Cardiac septum (tissue), 1 donor: ENCODE results near the gene GRB2. TPM values are rescaled to one million over a fixed set of nuclear protein-coding genes. Genes with fewer than 3 reads are reported as not detected.

Experiments
- DNase-seq: peaks from one replicate; pipeline ENCODE4 v3.0.0-alpha.2; 2020; ENCODE audit warnings: low spot score
- intact Hi-C: fragments of 100-400 bp; cut with DNase I; formaldehyde crosslinking; loops from one replicate; pipeline ENCODE4 v1.14.0; 2022
- total RNA-seq: library from RNA; stranded (reverse); fragmentation: NEBNext Ultra II Directional; extraction: Animal tissue kit (Norgen Biotek cat#: 25700); gene quantifications from one replicate; pipeline ENCODE4 v1.2.1, GENCODE V29; 2021
- donor health status: DM: no; HTN: no; CAD: no.

GRB2 gene
- total RNA-seq, 1 donor from 2014 or later = 57.1 TPM

DNA sequence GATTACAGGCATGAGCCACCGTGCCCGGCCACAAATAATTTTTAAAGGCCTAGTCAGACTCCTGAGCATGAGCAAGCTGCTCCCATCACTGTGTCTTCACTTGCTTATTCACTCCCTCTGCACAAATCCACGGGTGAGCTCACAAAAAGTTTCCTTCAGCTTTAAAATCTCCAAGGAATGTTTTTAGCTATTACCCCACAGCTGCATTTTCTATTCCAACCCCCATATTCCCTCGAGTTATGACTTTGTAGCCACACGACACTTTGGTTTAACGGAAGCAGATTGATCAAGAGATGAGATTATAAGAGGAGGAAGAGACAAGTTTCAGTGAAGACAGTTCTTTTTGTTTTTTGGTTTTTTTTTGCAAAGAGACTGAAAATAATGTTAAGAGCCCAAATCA is 67.1 kb downstream of the GRB2 start:
- intact Hi-C loops = no loop called here
- DNase-seq = no peak

DNA sequence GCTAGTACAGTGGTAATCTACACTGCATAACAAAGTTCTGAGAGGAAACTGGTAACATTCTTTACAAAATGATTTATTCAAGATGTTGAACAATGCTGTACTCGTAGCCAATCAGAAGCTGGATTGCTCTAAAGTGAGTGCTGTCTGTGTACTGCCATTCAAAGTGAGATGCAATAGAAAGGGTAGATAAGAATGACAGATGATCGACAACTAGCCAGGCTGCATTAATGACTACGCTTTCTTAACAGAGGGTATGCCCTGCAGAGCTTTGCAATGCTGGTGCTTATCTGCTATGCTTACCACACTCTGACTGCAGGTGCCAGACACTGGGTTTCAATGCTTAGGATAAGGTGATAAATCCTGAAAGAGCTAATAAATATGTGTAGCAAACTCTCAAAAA is 70.2 kb downstream of the GRB2 start:
- no peak for DNase-seq
- intact Hi-C loops = no loop called here

DNA sequence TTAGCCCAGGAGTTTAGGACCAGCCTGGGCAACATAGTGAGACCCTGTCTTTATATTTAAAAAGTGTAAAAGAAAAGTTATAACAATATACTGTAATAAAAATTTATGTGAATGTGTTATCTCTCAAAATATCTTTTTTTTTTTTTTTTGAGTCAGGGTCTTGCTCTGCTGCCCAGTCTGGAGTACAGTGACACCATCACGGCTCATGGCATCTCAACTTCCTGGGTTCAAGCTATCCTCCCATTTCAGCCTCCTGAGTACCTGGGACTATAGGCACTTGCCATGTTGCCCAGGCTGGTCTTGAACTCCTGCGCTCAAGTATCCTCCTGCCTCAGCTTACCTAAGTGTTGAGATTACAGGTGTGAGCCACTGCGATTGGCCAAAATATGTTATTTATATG is 70.8 kb downstream of the GRB2 start:
- intact Hi-C loops = no loop called here
- no peak for DNase-seq

DNA sequence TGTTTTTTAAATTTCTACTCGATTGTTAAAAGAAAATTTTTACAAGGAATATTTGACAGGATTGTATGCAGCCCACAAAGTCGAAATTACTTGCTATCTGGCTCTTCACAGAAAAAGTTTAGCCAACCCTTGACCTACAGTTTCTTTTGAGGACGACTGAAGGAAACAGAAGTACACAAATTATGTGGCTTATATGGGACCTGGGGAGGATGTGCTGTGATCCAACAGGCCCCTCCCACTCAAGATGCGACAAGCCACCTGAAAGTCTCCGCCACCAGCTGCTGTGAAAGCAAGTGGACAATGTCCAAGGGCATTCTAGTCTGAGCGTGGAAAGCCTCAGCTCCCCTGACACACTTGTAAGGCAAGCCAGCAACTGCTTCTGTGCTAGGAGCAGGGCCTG is 73.8 kb downstream of the GRB2 start:
- no peak for DNase-seq
- intact Hi-C loops = no loop called here

DNA sequence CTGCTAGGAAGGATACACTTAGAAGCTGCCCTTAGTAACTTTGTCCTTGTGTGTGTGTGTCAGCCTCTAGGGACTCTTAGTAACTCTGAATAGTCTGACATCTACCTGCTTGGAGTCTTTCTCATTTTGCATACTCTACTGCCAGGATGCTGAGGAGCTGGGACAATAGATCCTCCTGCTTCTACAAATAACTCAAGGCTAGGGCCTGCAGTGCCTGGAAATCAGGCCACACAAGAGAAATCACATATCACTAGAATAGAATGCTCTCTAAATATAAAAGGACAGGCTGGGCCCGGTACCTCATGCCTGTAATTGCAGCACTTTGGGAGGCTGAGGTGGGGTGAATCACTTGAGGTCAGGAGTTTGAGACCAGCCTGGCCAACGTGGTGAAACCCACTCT is 77.7 kb downstream of the GRB2 start:
- DNase-seq = no peak
- intact Hi-C loops = no loop called here

DNA sequence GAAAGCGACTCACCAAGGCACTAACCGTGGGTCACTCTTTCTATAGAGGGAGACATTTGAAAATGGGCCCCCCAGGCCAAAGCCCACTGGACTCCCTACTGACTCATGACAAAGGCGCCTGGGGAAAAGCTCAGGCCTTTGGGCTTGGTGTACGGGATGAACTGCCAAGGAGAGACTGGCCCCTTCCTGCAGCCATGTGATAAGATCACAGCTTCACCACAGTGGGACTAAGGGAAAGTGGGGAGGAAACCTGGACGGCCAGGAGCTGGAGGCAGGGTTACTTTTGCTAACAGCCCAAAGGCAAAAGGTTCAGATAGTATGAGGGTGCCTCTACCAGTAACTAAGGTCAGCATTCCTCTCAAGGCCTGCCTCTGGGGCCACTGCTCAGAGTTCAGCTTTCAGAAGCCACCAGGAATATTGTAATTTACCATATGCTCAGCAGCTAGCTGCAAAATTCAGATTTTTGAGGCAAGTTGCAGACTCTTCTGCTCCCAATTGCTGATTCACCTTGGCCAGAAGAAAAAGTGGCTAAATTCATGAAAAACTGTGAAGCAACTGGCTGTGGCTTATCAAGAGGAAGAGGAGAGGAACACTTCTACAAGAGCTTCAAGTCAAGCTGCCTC is 79.1 kb downstream of the GRB2 start:
- no peak for DNase-seq
- intact Hi-C loops = no loop called here

DNA sequence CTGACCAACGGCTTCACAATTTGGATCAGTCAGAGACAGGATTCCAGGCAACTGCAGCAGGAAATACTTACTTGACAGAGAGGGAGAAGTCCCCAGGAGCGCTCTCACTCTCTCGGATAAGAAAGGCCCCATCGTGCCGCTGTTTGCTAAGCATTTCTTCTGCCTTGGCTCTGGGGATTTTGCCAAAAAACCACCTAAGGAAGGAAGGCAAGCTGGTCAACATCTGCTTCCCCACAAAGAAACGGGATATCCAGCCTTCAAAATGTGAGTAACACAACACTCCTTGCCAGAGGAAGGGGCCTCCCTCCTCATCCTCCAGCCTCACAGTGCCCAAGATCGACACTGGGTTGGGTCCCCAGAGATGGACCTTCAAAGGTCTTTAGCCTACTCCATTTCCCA is 79.7 kb downstream of the GRB2 start:
- intact Hi-C loops = no loop called here
- DNase-seq = no peak

DNA sequence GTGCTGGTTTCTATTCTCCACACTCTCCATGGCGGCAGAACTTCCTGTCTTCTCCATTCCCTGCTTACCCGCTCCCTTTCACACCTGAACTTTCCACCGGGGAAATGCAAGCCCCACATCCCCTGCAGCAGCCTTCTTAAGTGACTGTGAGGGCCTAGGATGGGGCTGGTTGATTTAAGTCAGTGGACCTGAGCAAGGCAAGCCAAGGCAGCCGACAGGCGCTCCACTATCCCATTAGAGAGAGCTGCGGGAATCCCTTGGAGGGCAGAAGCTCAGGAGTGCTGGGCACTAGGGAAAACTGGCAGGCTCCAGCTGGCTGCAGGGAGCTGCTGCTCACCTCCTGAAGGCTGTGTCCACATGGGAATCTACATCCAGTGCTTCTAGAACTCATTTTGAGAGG is 80.1 kb downstream of the GRB2 start:
- no peak for DNase-seq
- intact Hi-C loops = no loop called here

DNA sequence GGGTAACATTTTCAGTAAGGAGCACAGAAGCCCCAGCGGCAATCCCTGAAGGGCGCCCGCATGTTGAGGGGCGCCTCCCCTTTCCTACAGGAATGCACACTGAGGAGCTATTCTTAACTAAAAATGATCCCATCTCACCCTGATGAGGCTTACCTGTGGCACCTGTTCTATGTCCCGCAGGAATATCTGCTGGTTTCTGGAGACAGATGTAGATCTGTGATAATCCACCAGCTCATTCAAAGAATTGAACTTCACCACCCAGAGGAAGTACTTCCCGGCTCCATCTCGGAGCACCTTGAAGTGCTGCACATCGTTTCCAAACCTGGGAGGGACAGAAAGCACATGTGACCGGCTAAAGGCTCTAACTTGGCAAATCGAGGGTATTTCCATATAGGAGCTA is 84.0 kb downstream of the GRB2 start:
- no peak for DNase-seq
- intact Hi-C loops = loop anchor here (2.0 kb wide), 1 partner anchor 25 kb away; no protein-coding TSS in a partner anchor

DNA sequence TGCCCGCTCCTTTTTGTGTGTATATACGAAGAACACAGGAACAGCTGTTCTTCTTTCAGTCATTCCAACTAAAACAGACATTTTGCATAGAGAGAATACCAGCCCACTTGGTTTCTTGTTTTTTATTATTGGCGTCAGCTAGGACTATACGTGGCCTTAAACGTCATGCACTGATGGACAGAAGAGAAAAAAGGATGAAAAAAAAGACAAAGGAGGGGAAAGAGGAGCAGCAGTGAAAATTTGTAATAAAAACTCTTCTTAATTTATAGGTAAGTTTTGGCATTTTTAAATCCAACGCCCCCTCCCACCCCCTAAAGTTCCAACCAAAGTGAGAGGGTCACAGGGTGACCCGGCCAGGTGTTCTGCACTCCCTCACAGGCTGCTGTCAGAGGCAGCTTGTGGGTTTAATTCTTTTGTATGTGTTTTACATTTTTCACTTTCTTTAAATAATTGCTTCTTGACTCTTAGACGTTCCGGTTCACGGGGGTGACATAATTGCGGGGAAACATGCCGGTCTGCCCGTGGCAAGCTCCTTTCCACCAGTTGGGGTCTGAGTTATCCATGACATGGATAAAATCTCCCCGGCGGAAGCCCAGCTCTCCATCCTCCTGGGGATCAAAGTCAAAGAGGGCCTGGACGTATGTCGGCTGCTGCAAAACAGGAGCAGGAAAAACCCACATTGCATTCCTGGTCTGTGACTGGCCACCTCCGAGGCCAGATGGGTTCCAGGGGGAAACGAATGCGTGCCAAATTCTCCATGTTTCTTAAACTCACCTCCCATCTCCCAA is 85.4 kb downstream of the GRB2 start:
- DNase-seq = no peak
- intact Hi-C loops = loop anchor here (2.0 kb wide), 1 partner anchor 23 kb away; no protein-coding TSS in a partner anchor

DNA sequence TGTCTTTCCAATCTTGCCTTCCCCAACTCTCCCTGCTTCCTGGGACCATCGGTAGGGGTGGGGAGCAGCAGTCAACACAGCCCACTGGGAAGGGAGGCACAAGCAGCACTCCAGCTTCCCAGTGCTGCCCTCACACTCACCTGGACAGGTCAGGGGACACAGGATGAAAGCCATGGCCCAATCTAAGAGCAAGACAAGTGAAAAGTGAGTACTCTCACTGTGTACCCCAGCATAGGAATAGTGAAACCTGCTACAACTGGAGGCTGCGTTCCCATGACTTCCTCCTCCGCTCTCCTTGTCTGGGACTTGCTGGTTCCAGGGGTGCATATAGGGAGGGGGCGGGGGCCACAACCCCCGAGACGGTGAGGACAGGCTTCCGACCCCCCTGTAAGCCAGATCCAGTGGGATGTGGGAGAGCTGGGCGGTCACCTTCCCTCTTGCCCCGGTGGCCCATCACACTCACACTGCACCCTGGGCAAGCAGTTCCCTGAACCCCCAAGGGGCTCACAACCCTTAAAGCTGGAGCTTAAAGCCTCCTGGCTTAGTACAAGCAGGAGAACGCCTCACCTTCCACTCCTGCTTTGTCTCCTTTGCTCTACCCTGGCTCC is 86.8 kb downstream of the GRB2 start:
- intact Hi-C loops = no loop called here
- no peak for DNase-seq

DNA sequence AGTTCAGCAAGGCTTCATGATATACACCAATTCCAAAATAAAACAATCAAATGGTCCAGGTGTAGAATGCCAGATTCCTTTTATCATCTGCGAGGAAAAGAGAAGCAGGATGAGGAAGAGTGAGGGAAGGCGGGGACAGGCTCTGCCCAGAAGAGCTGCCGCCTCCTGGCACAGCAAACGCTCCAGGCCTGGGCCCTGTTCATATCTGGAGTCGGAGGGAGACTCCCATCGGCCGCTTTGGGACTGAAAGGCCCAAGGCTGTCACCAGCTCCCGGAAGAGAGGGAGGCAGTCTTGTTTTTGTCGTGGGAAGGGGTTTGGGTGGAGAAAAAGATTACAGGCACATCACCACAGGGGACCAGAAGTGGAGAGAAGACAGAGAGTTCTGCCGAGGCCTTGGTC is 87.3 kb downstream of the GRB2 start:
- intact Hi-C loops = no loop called here
- no peak for DNase-seq

DNA sequence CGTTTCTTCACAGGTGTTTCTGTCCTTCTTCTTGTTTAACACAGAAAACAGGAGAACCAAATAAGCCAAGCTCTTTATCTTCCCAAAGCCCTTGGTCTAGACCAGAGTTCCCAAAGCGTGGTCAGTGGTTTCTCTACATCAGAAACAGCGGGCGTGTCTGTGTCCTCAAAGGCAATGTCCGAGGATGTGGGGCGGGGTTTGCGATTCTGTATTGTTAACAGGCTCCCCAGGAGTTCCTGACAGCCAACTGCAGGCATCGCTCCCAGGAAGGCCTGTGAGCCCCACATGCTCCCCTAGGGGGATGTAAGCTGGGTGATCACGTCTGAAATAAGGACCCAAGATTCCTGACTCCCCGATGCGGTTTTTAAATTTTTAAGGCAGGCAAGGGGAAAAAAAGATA is 87.8 kb downstream of the GRB2 start:
- intact Hi-C loops = no loop called here
- no peak for DNase-seq

DNA sequence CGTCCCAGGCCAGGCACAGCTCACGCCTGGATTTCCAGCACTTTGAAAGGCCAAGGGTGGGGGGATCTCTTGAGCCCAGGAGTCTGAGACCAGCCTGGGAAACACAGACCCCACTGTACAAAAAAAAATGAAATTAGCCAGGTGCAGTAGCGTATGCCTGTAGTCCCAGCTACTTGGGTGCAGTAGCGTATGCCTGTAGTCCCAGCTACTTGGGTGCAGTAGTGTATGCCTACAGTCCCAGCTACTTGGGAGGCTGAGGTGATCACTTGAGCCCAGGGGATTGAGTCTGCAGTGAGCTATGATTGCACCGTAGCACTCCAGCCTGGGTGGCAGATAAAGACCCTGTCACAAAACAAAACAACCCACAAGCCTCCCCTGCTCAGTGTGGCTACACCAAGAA is 89.2 kb downstream of the GRB2 start:
- DNase-seq = no peak
- intact Hi-C loops = no loop called here

DNA sequence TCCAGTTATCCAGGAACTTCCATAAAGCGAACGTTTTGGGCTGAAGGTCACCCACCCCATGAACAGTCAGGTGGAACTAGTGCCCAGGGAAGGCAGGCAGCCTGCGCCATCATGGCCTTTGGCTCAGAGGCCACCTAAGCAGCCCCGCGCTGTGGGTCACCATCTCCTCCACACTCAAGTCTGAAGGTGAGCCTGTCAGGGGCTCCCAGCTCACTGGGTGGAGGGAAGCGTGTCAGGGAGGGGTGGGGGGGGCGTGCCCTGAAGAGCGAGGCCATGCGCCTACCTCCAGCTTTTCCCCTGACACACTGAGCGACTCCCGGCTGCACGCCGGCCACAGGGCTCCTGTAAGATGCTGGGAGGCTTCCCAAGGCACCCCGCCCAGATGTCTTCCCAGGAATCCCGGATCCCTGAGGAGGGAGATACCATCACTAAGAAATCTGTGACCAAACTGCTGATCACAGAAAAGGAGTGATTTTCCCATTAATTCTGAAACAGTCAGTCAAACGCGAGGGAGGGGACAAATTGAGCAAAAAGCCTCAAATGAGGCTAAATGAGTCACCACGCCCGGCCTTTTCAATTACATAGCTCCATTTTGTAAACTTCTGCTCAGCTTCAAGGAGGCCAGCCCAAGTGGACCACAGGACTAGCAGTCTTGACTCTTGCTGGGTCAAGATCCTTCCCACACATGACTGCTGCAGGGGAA is 89.8 kb downstream of the GRB2 start:
- intact Hi-C loops = no loop called here
- no peak for DNase-seq

DNA sequence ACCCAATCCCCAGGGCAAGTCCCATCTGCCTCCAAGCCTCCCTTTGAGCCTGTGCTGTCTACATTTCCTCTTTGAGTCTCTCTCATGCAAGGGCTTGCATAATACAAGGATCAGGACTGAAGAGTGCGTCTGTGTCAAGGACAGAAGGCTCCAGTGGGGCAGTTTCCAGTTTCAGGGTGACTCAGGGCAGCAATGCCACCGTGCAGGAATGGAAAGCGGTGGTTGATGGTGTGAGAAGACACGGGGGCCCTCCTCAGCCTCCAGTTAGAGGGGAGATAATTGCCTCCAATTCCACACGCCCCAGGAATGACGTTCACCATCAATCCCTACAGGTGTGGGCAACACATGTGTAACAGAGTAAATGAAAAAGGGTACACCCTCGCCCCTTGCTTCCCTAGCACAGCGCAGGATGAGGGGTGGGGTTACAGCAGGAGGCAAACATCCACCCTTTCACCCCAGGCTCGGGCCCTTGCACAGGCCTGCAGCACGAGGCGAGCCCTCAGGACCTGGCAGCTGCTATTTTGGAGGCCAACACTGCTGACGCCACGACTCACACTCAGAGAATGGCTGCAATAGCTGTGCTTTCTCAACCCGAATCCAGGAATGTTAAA is 91.4 kb downstream of the GRB2 start:
- intact Hi-C loops = no loop called here
- DNase-seq = no peak

DNA sequence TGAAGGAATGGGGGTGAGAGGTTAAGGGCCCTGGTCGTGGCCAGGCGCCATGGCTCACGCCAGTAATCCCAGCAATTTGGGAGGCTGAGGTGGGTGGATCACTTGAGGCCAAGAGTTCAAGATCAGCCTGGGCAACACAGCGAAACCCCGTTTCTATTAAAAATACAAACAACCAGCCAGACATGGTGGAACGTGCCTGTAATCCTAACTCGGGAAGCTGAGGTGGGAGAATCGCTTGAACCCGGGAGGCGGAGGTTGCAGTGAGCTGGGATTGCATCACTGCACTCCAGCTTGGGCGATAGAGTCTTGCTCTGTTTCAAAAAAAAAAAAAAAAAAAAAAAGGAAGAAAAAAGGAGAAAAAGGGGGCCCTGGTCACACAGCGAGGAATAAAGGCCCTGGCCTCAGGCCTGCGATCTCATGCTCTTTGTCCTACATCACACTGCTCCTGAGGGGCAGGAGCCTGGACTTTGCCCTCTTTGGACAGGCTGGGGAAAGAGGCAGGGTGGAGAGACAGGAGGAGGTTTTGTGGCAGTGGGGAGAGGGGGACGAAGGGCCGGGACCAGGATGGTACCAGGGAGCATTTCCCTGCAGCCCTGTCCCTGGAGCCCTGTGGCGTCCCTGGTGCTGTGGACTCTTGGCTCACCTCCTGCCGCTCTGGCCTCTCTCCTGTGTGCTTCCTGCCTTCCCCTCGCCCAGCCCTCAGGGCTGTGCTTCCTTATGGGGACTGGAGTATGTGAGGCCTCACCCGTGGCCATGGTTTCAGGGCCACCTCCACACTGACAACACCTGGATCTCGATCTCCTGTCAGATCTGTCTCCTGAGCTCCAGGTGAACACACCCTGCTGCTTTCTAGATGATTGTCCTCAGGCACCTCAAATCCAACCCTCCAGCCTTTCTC is 96.5 kb downstream of the GRB2 start:
- intact Hi-C loops = no loop called here
- DNase-seq = no peak

DNA sequence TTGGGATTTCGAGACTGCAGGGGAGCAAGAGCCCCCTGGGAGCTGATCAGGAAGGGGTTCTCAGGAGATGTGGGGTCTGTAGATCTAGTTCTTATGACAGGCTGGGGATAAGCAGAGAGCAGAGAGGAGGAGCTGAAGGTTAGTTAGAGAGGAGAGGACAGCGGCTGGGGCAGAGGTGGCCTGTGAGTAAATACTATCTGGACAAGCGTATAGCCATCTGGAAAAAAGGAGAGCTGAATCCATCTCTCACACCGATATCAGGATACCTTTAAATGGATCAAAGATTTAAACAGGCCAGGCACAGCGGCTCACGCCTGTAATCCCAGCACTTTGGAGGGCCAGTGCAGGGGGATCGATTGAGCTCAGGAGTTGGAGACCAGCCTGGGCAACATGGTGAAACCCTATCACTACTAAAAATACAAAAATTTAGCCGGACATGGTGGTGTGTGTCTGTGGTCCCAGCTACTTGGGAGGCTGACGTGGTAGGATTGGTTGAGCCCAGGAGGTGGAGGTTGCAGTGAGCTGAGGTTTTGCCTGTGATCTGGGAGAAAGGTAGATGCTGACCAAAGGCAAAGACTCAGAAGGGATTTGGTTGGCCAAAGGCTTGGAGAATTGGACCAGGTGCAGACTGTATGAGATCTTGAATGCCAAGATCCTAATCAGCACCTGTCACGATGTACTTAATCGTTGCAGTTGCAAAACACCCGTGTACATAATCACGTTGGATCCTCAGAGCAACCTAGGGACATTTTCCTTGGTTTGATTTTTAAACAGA is 97.3 kb downstream of the GRB2 start:
- intact Hi-C loops = no loop called here
- DNase-seq = no peak
